Measurements from ENCODE around the gene SLC18A2. TPM values are rescaled to one million over a fixed set of nuclear protein-coding genes. Genes with fewer than 3 reads are reported as not detected.

SLC18A2 gene
- total and polyA plus RNA-seq, 2 of the 8 experiments (the other 6 are each of a cell fraction or from before 2014, with no cell fraction given): 6.5 to 7.0 TPM

DNA sequence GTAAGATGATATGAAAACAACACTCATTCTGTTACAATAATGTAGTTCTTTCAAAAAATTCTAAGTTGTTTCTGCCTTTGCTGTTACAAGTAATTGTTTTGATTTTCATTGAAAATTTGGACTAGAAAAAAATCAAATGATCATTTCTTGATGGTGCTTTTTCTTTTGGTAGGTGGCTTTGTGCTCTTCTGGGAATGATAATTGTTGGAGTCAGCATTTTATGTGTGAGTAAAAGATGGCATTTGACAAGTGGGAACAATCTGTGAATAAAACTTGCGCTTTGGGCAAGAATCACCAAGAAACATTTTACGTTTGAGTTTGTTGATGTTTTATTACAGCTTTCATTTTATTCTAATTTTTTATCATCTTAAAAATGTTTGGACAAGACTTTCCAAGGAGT is 25.9 kb downstream of the SLC18A2 start (continued):
- TF ChIP-seq TAF7 (optimal IDR thresholded peaks at IDR 0.05; ENCODE audit: borderline replicate concordance, low read depth, low read length) (no peak), RBBP5 (IDR thresholded peaks at IDR 0.05; ENCODE audit: borderline replicate concordance, low read depth, low read length) (no peak), YY1 (IDR thresholded peaks at IDR 0.05; ENCODE audit: low read depth, low read length) (no peak), RFX5 (IDR thresholded peaks at IDR 0.05; ENCODE audit: borderline replicate concordance, low read depth, low read length) (no peak)
